OCI-LY1 (cell line): Measurements from ENCODE around the gene NAV2.

ENCODE experiments used
- H2AFZ ChIP-seq: fragments of 200-600 bp; sonication (generic), shearing (Covaris generic); 2 replicates; pipeline ENCODE4 v1.6.0; 2014; ENCODE audit warnings: antibody characterized with exemption, mild to moderate bottlenecking, low read length
- H3F3A ChIP-seq: fragments of 200-600 bp; sonication (generic), shearing (Covaris generic); 2 replicates; pipeline ENCODE4 v1.6.0; 2014; ENCODE audit warnings: mild to moderate bottlenecking, antibody characterized with exemption, low read length, moderate library complexity; ENCODE audit not compliant: insufficient read depth
- H3K27ac ChIP-seq: fragments of 200-600 bp; sonication (generic); 2 replicates; pipeline ENCODE4 v1.5.1; 2014; ENCODE audit warnings: low read length, mixed run types, mild to moderate bottlenecking, low read depth; ENCODE audit not compliant: poor library complexity, severe bottlenecking
- H3K27me3 ChIP-seq: fragments of 200-600 bp; sonication (generic); 2 replicates; pipeline ENCODE4 v1.6.0; 2014; ENCODE audit warnings: antibody characterized with exemption, mild to moderate bottlenecking, low read length, moderate library complexity; ENCODE audit not compliant: insufficient read depth
- H3K36me3 ChIP-seq: fragments of 200-600 bp; sonication (generic); 2 replicates; pipeline ENCODE4 v1.6.1; 2014; ENCODE audit warnings: mild to moderate bottlenecking, antibody characterized with exemption, low read length, moderate library complexity, mixed read lengths; ENCODE audit not compliant: insufficient read depth
- H3K4me1 ChIP-seq: fragments of 200-600 bp; sonication (generic); 2 replicates; pipeline ENCODE4 v1.5.1; 2014; ENCODE audit warnings: mild to moderate bottlenecking, low read length, moderate library complexity; ENCODE audit not compliant: insufficient read depth, severe bottlenecking
- H3K4me2 ChIP-seq: fragments of 200-600 bp; sonication (generic), shearing (Covaris generic); 2 replicates; pipeline ENCODE4 v1.6.1; 2014; ENCODE audit warnings: low read length
- H3K4me3 ChIP-seq: fragments of 200-600 bp; sonication (generic); 2 replicates; pipeline ENCODE4 v1.5.1; 2014; ENCODE audit warnings: low read length, low read depth, mild to moderate bottlenecking, mixed read lengths; ENCODE audit not compliant: poor library complexity, severe bottlenecking
- H3K79me2 ChIP-seq: fragments of 200-600 bp; shearing (Covaris generic); 2 replicates; pipeline ENCODE4 v1.6.1; 2016; ENCODE audit warnings: mixed run types, low read length, mixed read lengths; ENCODE audit not compliant: insufficient read depth
- H3K9ac ChIP-seq: fragments of 200-600 bp; sonication (generic), shearing (Covaris generic); 2 replicates; pipeline ENCODE4 v1.6.1; 2014; ENCODE audit warnings: mild to moderate bottlenecking, low read length, mixed read lengths
- H3K9me2 ChIP-seq: fragments of 200-600 bp; sonication (generic), shearing (Covaris generic); 2 replicates; pipeline ENCODE4 v1.6.1; 2014; ENCODE audit warnings: low read depth, mild to moderate bottlenecking, low read length, mixed read lengths
- H3K9me3 ChIP-seq: fragments of 200-600 bp; shearing (Covaris generic); 2 replicates; pipeline ENCODE4 v1.6.1; 2014; ENCODE audit warnings: low read length, mixed read lengths
- H4K20me1 ChIP-seq: fragments of 200-600 bp; sonication (generic), shearing (Covaris generic); 2 replicates; pipeline ENCODE4 v1.6.0; 2016; ENCODE audit warnings: mild to moderate bottlenecking, low read length; ENCODE audit not compliant: insufficient read depth
- CTCF ChIP-seq: fragments of 200-600 bp; sonication (generic), shearing (Covaris generic); IDR thresholded peaks from 2 replicates; pipeline ENCODE4 v1.5.1; 2017; ENCODE audit warnings: mild to moderate bottlenecking, antibody characterized with exemption, low read length, moderate library complexity, mixed read lengths
- EZH2 ChIP-seq: fragments of 200-600 bp; sonication (generic), shearing (Covaris generic); IDR thresholded peaks from 2 replicates; pipeline ENCODE4 v1.8.0; 2017; ENCODE audit warnings: borderline replicate concordance, mixed run types, mild to moderate bottlenecking, antibody characterized with exemption, low read length, moderate library complexity, mixed read lengths

Gene NAV2

GRCh38 chr11:19970944-19971343 is 258.3 kb downstream of the NAV2 start:
- Histone ChIP-seq H3K79me2 (no peaks in the 10 kb centered on the region), H3K36me3 (no peaks in the 10 kb centered on the region), H3K9ac (no peak overlapping the region), H3K27ac (no peak overlapping the region), H3K9me3 (no peaks in the 10 kb centered on the region), H3K27me3 (no peaks in the 10 kb centered on the region), H3K9me2 (no peaks in the 10 kb centered on the region), H3F3A (no peaks in the 10 kb centered on the region), H3K4me2 (no peak overlapping the region), H3K4me3 (no peak overlapping the region), H3K4me1 (peaks cover 4% of the 10 kb centered on the region), H4K20me1 (no peaks in the 10 kb centered on the region), H2AFZ (no peak overlapping the region)
- no peak for TF ChIP-seq EZH2

DNA sequence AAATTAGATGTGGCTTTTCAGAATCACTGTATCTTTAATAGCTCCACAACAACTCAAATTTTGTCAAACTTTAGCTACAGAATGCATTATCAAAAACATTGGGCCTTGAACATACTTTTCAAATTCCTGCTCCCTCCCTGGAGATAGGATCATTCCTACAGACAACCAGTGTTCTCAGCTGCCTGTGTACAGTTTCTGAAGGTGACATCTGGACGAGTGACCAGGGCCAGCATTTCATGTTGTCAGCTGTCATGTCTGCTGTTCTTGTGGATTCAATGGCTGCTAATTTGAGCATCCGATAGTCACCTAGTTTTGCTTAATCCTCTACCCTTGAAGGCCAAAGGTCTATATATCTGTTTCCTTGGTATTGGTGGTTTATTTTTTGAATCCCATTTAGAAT is 259.5 kb downstream of the NAV2 start:
- Histone ChIP-seq H3K4me2 (no peak overlapping the region), H3K4me1 (peaks cover 4% of the 10 kb centered on the region), H3K79me2 (no peaks in the 10 kb centered on the region), H3F3A (no peaks in the 10 kb centered on the region), H4K20me1 (no peaks in the 10 kb centered on the region), H3K9ac (no peak overlapping the region), H3K9me3 (no peaks in the 10 kb centered on the region), H3K27ac (no peak overlapping the region), H3K36me3 (no peaks in the 10 kb centered on the region), H2AFZ (no peak overlapping the region), H3K27me3 (no peaks in the 10 kb centered on the region), H3K9me2 (no peaks in the 10 kb centered on the region), H3K4me3 (no peak overlapping the region)
- no peak for TF ChIP-seq EZH2
- TF ChIP-seq CTCF: no peak

DNA sequence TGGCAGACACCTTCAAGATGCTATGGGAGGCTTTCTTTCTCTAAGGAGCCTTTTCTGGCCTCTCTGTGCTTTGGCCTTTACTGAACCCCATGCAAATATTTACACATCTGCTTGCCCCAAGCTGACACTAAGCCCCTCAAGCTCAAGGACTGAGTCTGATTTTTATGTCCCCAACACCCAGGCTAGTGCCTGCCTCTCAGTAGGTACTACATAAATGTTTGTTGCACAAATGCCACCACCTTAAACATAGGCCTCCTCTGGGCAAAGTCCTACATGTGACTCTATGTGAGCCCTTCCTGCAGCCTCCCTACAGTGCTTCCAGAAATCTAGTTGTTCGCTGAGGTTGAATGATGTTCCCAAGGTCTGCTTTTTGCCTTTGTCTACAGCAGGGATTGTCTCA is 260.0 kb downstream of the NAV2 start:
- Histone ChIP-seq H3K4me2 (no peak overlapping the region), H3K79me2 (no peaks in the 10 kb centered on the region), H3F3A (no peaks in the 10 kb centered on the region), H3K36me3 (no peaks in the 10 kb centered on the region), H2AFZ (no peak overlapping the region), H4K20me1 (no peaks in the 10 kb centered on the region), H3K4me3 (no peak overlapping the region), H3K4me1 (peaks cover 4% of the 10 kb centered on the region), H3K9me2 (no peaks in the 10 kb centered on the region), H3K9ac (no peak overlapping the region), H3K9me3 (no peaks in the 10 kb centered on the region), H3K27ac (no peak overlapping the region), H3K27me3 (no peaks in the 10 kb centered on the region)
- no peak for TF ChIP-seq CTCF
- TF ChIP-seq EZH2: no peak

GRCh38 chr11:19973136-19973635 is 260.5 kb downstream of the NAV2 start:
- H3K79me2 ChIP-seq: no peaks in the 10 kb centered on the region
- H2AFZ ChIP-seq: no peak overlapping the region
- no peak overlapping the region for H3K27ac ChIP-seq
- no peak overlapping the region for H3K4me3 ChIP-seq
- H3K9me3 ChIP-seq: no peaks in the 10 kb centered on the region
- H3K9me2 ChIP-seq: no peaks in the 10 kb centered on the region
- H3K27me3 ChIP-seq: no peaks in the 10 kb centered on the region
- no peaks in the 10 kb centered on the region for H4K20me1 ChIP-seq
- TF ChIP-seq EZH2 (no peak), CTCF (no peak)
- no peak overlapping the region for H3K9ac ChIP-seq
- no peaks in the 10 kb centered on the region for H3F3A ChIP-seq
- H3K36me3 ChIP-seq: no peaks in the 10 kb centered on the region
- H3K4me2 ChIP-seq: no peak overlapping the region
- H3K4me1 ChIP-seq: peaks cover 4% of the 10 kb centered on the region
